Liver (tissue), 9 donors: Measurements from ENCODE around the gene TMIE. TPM values are rescaled to one million over a fixed set of nuclear protein-coding genes. Genes with fewer than 3 reads are reported as not detected.

ENCODE experiments used
- DNase-seq: peaks from one replicate; pipeline ENCODE4 v3.0.0-alpha.2; 2017; ENCODE audit warnings: low spot score
- H3K27ac ChIP-seq, 2 donors: one replicate each; pipeline ENCODE4 v1.7.0; 2013; ENCODE audit warnings: inconsistent platforms in 2 of 2, low read length in 2 of 2, control low read depth in 1 of 2, low read depth in 1 of 2, mild to moderate bottlenecking in 1 of 2
- H3K27me3 ChIP-seq, 4 donors: one replicate each; pipeline versions ENCODE4 v1.6.1 to v1.7.0; 2013; ENCODE audit warnings: low read length in 3 of 4, inconsistent platforms in 1 of 4, mild to moderate bottlenecking in 1 of 4, moderate library complexity in 1 of 4; ENCODE audit not compliant: control insufficient read depth in 4 of 4, insufficient read depth in 4 of 4
- H3K36me3 ChIP-seq, 4 donors: one replicate each; pipeline versions ENCODE4 v1.6.1 to v1.7.0; 2013; ENCODE audit warnings: low read length in 3 of 4, mild to moderate bottlenecking in 3 of 4, low read depth in 1 of 4, moderate library complexity in 1 of 4; ENCODE audit not compliant: control insufficient read depth in 4 of 4, insufficient read depth in 3 of 4
- H3K4me1 ChIP-seq, 4 donors: one replicate each; pipeline versions ENCODE4 v1.6.1 to v1.7.0; 2013; ENCODE audit warnings: low read length in 3 of 4, mild to moderate bottlenecking in 3 of 4, moderate library complexity in 1 of 4; ENCODE audit not compliant: control insufficient read depth in 4 of 4, insufficient read depth in 4 of 4
- H3K4me3 ChIP-seq, 3 donors: one replicate each; pipeline versions ENCODE4 v1.6.1 to v1.7.0; 2013; ENCODE audit warnings: low read length in 3 of 3, control low read depth in 1 of 3, low read depth in 1 of 3, mild to moderate bottlenecking in 1 of 3
- H3K9ac ChIP-seq, 2 donors: one replicate each; pipeline ENCODE4 v1.7.0; 2013; ENCODE audit warnings: low read length in 2 of 2, mild to moderate bottlenecking in 2 of 2, moderate library complexity in 2 of 2, control low read depth in 1 of 2, low read depth in 1 of 2
- H3K9me3 ChIP-seq, 4 donors: one replicate each; pipeline versions ENCODE4 v1.6.1 to v1.7.0; 2013; ENCODE audit warnings: low read length in 3 of 4; ENCODE audit not compliant: control insufficient read depth in 4 of 4
- EGR1 ChIP-seq, 2 donors: IDR thresholded peaks; 2 replicates each; pipeline ENCODE4 v1.6.1; 2016 to 2018; ENCODE audit warnings: antibody characterized with exemption in 2 of 2, low read depth in 2 of 2
- FOXA1 ChIP-seq: IDR thresholded peaks from 2 replicates; pipeline ENCODE4 v1.6.1; 2016; ENCODE audit warnings: antibody characterized with exemption
- FOXA2 ChIP-seq: IDR thresholded peaks from 2 replicates; pipeline ENCODE4 v1.6.1; 2016; ENCODE audit warnings: antibody characterized with exemption
- GABPA ChIP-seq, 2 donors: IDR thresholded peaks in 1 of 2; conservative IDR thresholded peaks in 1 of 2; 2 replicates each; pipeline ENCODE4 v1.6.1; 2016; ENCODE audit warnings: antibody characterized with exemption in 2 of 2, mild to moderate bottlenecking in 1 of 2, moderate library complexity in 1 of 2
- HNF4A ChIP-seq, 2 donors: conservative IDR thresholded peaks; 2 replicates each; pipeline ENCODE4 v1.6.1; 2016; ENCODE audit warnings: antibody characterized with exemption in 2 of 2, mild to moderate bottlenecking in 2 of 2
- HNF4G ChIP-seq: IDR thresholded peaks from 2 replicates; pipeline ENCODE4 v1.6.1; 2016; ENCODE audit warnings: antibody characterized with exemption
- JUND ChIP-seq, 2 donors: IDR thresholded peaks; 2 replicates each; pipeline ENCODE4 v1.6.1; 2016; ENCODE audit warnings: antibody characterized with exemption in 2 of 2
- RXRA ChIP-seq, 2 donors: IDR thresholded peaks; 2 replicates each; pipeline ENCODE4 v1.6.1; 2017 to 2018; ENCODE audit warnings: antibody characterized with exemption in 2 of 2, mild to moderate bottlenecking in 1 of 2
- SP1 ChIP-seq: IDR thresholded peaks from 2 replicates; pipeline ENCODE4 v1.6.1; 2018; ENCODE audit warnings: antibody characterized with exemption, mild to moderate bottlenecking
- TAF1 ChIP-seq: conservative IDR thresholded peaks from 2 replicates; pipeline ENCODE4 v1.6.1; 2016; ENCODE audit warnings: antibody characterized with exemption, mild to moderate bottlenecking
- YY1 ChIP-seq: IDR thresholded peaks from 2 replicates; pipeline ENCODE4 v1.6.1; 2016; ENCODE audit warnings: antibody characterized with exemption, mild to moderate bottlenecking
- WGBS: extraction: QIAGEN DNeasy Blood & Tissue Kit; methylation state at CpG from one replicate; pipeline ENCODE4 v1.1.7; 2013; 5-methylcytosine and 5-hydroxymethylcytosine counted together
- polyA plus RNA-seq, 2 donors: library from polyadenylated mRNA; stranded (reverse) in 1 of 2; unstranded in 1 of 2; fragments of 200-250 nt in 1 of 2; fragments of >200 nt in 1 of 2; fragmentation: Nextera tagmentation in 1 of 2; extraction: Ambion mirVana in 1 of 2; gene quantifications; one replicate each; pipeline versions ENCODE4 v1.2.1 to v1.2.3, GENCODE V29; 2013 to 2015
- total RNA-seq, 2 donors: library from RNA; depleted of rRNA; stranded (reverse); fragments of >200 nt; gene quantifications; one replicate each; pipeline ENCODE4 v1.2.3, GENCODE V29; 2014
- TF ChIP-seq, protein P1 (sequence below): IDR thresholded peaks from 2 replicates; pipeline ENCODE4 v1.6.1; 2016; ENCODE audit warnings: antibody characterized with exemption
- TF ChIP-seq, protein P2 (sequence below): IDR thresholded peaks from 2 replicates; pipeline ENCODE4 v1.6.1; 2016; ENCODE audit warnings: antibody characterized with exemption, mild to moderate bottlenecking
- TF ChIP-seq, protein P3 (sequence below): IDR thresholded peaks from 2 replicates; pipeline ENCODE4 v1.6.1; 2016; ENCODE audit warnings: antibody characterized with exemption
- TF ChIP-seq, protein P4 (sequence below): IDR thresholded peaks from 2 replicates; pipeline ENCODE4 v1.6.1; 2016; ENCODE audit warnings: antibody characterized with exemption
- TF ChIP-seq, protein P5 (sequence below): fragments of 150-350 bp; IDR thresholded peaks from 2 replicates; pipeline ENCODE4 v1.5.1; 2017; ENCODE audit warnings: improper control_type of control experiment, low read depth, low read length; ENCODE audit not compliant: missing input control
- donor health status: healthy.
- donor health status: healthy.
- donor health status: healthy.
- donor health status: healthy.
- donor health status: healthy.

The TMIE gene
- total and polyA plus RNA-seq, 4 donors, result 0.13 to 0.26 (median 0.15) TPM

DNA sequence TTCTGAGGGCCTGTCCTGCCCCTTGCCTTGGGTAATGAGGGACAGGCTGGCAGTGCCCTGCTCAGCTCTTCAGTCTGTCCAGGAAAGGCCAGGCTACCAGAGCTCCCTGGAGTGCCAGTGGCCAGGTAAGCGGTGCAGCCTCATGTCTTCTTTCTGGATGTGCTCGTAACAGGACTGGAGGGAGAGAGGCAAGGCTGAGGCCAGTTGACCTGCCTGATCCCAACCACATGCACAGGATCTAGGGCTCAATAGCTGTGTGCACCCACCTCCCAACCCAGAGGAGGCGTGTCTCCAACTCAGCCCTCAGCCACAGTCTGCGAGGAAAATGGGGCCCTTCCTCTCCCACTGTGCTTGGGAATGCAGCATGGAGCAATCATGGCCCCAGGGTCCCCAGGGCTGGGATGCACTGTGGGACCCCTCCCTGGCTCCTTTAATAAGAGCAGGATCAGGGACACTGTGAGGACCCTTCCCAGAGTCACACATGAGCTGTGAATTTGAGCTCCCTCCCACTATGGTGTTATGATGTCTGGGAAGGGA lies 30.2 kb upstream of the TMIE start:
- DNase-seq, result no peak
- WGBS, result 97% methylated on average over 4 of the region's 4 CpGs
- H3K9ac ChIP-seq, result no peak overlapping the region

More for the DNA sequence above, 30.2 kb upstream of the TMIE start:
- Histone ChIP-seq H3K27ac (no peak overlapping the region), H3K4me1 (peaks cover 2 to 23% (median 18%) of the 10 kb centered on the region in 4 donors), H3K27me3 (no peaks in the 10 kb centered on the region), H3K9me3 (no peaks in the 10 kb centered on the region), H3K4me3 (no peak overlapping the region), H3K36me3 (peaks cover 0 to 8% (median 4%) of the 10 kb centered on the region in 4 donors)
- TF ChIP-seq FOXA2 (no peak), GABPA (IDR thresholded peaks at IDR 0.05 in 1 of 2, conservative IDR thresholded peaks at IDR 0.05 in 1 of 2) (no peak), SP1 (no peak), TAF1 (no peak), JUND (IDR thresholded peaks at IDR 0.05) (no peak), YY1 (no peak), HNF4A (conservative IDR thresholded peaks at IDR 0.05) (no peak), FOXA1 (no peak), EGR1 (IDR thresholded peaks at IDR 0.05; ENCODE audit: low read depth in 2 of 2) (no peak), HNF4G (no peak), RXRA (IDR thresholded peaks at IDR 0.05) (no peak)
- TF ChIP-seq, protein P1, sequence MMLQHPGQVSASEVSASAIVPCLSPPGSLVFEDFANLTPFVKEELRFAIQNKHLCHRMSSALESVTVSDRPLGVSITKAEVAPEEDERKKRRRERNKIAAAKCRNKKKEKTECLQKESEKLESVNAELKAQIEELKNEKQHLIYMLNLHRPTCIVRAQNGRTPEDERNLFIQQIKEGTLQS, result no peak
- TF ChIP-seq, protein P2, sequence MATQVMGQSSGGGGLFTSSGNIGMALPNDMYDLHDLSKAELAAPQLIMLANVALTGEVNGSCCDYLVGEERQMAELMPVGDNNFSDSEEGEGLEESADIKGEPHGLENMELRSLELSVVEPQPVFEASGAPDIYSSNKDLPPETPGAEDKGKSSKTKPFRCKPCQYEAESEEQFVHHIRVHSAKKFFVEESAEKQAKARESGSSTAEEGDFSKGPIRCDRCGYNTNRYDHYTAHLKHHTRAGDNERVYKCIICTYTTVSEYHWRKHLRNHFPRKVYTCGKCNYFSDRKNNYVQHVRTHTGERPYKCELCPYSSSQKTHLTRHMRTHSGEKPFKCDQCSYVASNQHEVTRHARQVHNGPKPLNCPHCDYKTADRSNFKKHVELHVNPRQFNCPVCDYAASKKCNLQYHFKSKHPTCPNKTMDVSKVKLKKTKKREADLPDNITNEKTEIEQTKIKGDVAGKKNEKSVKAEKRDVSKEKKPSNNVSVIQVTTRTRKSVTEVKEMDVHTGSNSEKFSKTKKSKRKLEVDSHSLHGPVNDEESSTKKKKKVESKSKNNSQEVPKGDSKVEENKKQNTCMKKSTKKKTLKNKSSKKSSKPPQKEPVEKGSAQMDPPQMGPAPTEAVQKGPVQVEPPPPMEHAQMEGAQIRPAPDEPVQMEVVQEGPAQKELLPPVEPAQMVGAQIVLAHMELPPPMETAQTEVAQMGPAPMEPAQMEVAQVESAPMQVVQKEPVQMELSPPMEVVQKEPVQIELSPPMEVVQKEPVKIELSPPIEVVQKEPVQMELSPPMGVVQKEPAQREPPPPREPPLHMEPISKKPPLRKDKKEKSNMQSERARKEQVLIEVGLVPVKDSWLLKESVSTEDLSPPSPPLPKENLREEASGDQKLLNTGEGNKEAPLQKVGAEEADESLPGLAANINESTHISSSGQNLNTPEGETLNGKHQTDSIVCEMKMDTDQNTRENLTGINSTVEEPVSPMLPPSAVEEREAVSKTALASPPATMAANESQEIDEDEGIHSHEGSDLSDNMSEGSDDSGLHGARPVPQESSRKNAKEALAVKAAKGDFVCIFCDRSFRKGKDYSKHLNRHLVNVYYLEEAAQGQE, result no peak
- TF ChIP-seq, protein P3, sequence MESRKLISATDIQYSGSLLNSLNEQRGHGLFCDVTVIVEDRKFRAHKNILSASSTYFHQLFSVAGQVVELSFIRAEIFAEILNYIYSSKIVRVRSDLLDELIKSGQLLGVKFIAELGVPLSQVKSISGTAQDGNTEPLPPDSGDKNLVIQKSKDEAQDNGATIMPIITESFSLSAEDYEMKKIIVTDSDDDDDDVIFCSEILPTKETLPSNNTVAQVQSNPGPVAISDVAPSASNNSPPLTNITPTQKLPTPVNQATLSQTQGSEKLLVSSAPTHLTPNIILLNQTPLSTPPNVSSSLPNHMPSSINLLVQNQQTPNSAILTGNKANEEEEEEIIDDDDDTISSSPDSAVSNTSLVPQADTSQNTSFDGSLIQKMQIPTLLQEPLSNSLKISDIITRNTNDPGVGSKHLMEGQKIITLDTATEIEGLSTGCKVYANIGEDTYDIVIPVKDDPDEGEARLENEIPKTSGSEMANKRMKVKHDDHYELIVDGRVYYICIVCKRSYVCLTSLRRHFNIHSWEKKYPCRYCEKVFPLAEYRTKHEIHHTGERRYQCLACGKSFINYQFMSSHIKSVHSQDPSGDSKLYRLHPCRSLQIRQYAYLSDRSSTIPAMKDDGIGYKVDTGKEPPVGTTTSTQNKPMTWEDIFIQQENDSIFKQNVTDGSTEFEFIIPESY, result no peak
- TF ChIP-seq, protein P4, sequence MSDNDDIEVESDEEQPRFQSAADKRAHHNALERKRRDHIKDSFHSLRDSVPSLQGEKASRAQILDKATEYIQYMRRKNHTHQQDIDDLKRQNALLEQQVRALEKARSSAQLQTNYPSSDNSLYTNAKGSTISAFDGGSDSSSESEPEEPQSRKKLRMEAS, result no peak
- TF ChIP-seq, protein P5, sequence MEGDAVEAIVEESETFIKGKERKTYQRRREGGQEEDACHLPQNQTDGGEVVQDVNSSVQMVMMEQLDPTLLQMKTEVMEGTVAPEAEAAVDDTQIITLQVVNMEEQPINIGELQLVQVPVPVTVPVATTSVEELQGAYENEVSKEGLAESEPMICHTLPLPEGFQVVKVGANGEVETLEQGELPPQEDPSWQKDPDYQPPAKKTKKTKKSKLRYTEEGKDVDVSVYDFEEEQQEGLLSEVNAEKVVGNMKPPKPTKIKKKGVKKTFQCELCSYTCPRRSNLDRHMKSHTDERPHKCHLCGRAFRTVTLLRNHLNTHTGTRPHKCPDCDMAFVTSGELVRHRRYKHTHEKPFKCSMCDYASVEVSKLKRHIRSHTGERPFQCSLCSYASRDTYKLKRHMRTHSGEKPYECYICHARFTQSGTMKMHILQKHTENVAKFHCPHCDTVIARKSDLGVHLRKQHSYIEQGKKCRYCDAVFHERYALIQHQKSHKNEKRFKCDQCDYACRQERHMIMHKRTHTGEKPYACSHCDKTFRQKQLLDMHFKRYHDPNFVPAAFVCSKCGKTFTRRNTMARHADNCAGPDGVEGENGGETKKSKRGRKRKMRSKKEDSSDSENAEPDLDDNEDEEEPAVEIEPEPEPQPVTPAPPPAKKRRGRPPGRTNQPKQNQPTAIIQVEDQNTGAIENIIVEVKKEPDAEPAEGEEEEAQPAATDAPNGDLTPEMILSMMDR, result no peak
